Right cardiac atrium (tissue), 5 donors: ENCODE data around the gene EEIG1. TPM values are rescaled to one million over a fixed set of nuclear protein-coding genes. Genes with fewer than 3 reads are reported as not detected.

Experiments
- ATAC-seq, 2 donors: fragments of 200-7000 bp; cut with Tn5 transposase; one replicate each; pipeline versions ENCODE4 v1.8.0 to v1.9.1; 2020; ENCODE audit warnings: moderate library complexity in 2 of 2, mild to moderate bottlenecking in 1 of 2
- DNase-seq, 3 donors: peaks; one replicate each; pipeline ENCODE4 v3.0.0-alpha.2; 2020
- H3K27ac ChIP-seq: one replicate; pipeline ENCODE4 v1.5.1; 2013; ENCODE audit warnings: mild to moderate bottlenecking, low read length, control low read depth, moderate library complexity
- H3K27me3 ChIP-seq: one replicate; pipeline ENCODE4 v1.6.1; 2013; ENCODE audit not compliant: control insufficient read depth, insufficient read depth
- H3K4me1 ChIP-seq: one replicate; pipeline ENCODE4 v1.6.1; 2013; ENCODE audit warnings: low read length; ENCODE audit not compliant: control insufficient read depth, insufficient read depth
- H3K4me3 ChIP-seq: one replicate; pipeline ENCODE4 v1.5.1; 2013; ENCODE audit warnings: low read length, control low read depth
- H3K9me3 ChIP-seq: one replicate; pipeline ENCODE4 v1.6.1; 2013; ENCODE audit warnings: low read length; ENCODE audit not compliant: control insufficient read depth
- WGBS: extraction: QIAGEN DNeasy Blood & Tissue Kit; methylation state at CpG from one replicate; pipeline ENCODE4 v1.1.7; 2013; 5-methylcytosine and 5-hydroxymethylcytosine counted together
- intact Hi-C, 4 donors: fragments of 100-400 bp; cut with DNase I; formaldehyde crosslinking; loops; one replicate each; pipeline versions ENCODE4 v1.11.0 to v1.14.0; 2022 to 2023
- polyA plus RNA-seq: library from polyadenylated mRNA; stranded (reverse); fragments of 200-250 nt; gene quantifications from one replicate; pipeline ENCODE4 v1.2.3, GENCODE V29; 2013
- total RNA-seq, 4 donors: library from RNA; stranded (reverse); fragmentation: NEBNext Ultra II Directional; extraction: Animal tissue kit (Norgen Biotek cat#: 25700); gene quantifications; one replicate each; pipeline ENCODE4 v1.2.1, GENCODE V29; 2021
- donor health status: healthy with polysubstance abuse.
- donor health status: DM: no; HTN: yes; CAD: no.
- donor health status: DM: no; HTN: no; CAD: no.
- donor health status: DM: no; HTN: yes; CAD: no; lungs with severe emphysema.
- donor health status: DM: yes; HTN: yes; CAD: no.

The EEIG1 gene
- total and polyA plus RNA-seq, 5 donors, result 12.7 to 35.1 (median 28.2) TPM

GRCh38 chr9:127974001-127974768 lies 6.6 kb downstream of the EEIG1 start:
- no peaks in the 10 kb centered on the region for H3K9me3 ChIP-seq
- DNase-seq (no peak), ATAC-seq (no peak)
- peak overlapping the region; percentile 85 for H3K27ac ChIP-seq
- intact Hi-C loops, result no loop called here
- H3K4me1 ChIP-seq, result peaks cover 57% of the 10 kb centered on the region
- no peak overlapping the region for H3K4me3 ChIP-seq
- H3K27me3 ChIP-seq, result no peaks in the 10 kb centered on the region
- 64% methylated on average over 12 of the region's 12 CpGs for WGBS

GRCh38 chr9:127973169-127974000 lies 7.4 kb downstream of the EEIG1 start:
- ATAC-seq (no peak), DNase-seq (peak in 1 of 3 donors; percentile 62)
- H3K9me3 ChIP-seq, result no peaks in the 10 kb centered on the region
- WGBS, result 55% methylated on average over 17 of the region's 17 CpGs
- H3K4me1 ChIP-seq, result peaks cover 63% of the 10 kb centered on the region
- H3K27ac ChIP-seq, result peak overlapping the region; percentile 85
- no peaks in the 10 kb centered on the region for H3K27me3 ChIP-seq
- intact Hi-C loops, result no loop called here
- no peak overlapping the region for H3K4me3 ChIP-seq

GRCh38 chr9:127972236-127972871 lies 8.4 kb downstream of the EEIG1 start:
- intact Hi-C loops, result no loop called here
- H3K27ac ChIP-seq, result peak overlapping the region; percentile 85
- no peaks in the 10 kb centered on the region for H3K27me3 ChIP-seq
- peaks cover 69% of the 10 kb centered on the region for H3K4me1 ChIP-seq
- DNase-seq (peak in 2 of 3 donors; percentile 82 to 83), ATAC-seq (peak; percentile 20 to 46)
- no peak overlapping the region for H3K4me3 ChIP-seq
- no peaks in the 10 kb centered on the region for H3K9me3 ChIP-seq
- 45% methylated on average over 12 of the region's 12 CpGs for WGBS

- Histone ChIP-seq H3K27me3 (no peaks in the 10 kb centered on the region), H3K4me3 (no peak overlapping the region), H3K27ac (peak overlapping the region; percentile 85), H3K9me3 (no peaks in the 10 kb centered on the region), H3K4me1 (peaks cover 73% of the 10 kb centered on the region)
- 43% methylated on average over 20 of the region's 20 CpGs for WGBS
- intact Hi-C loops, result no loop called here
- no peak for ATAC-seq
- DNase-seq, result peak in 2 of 3 donors; percentile 62 to 67
These were observed 9.2 kb downstream of the EEIG1 start for GRCh38 chr9:127971357-127972235.

GRCh38 chr9:127970401-127971313 lies 10.1 kb downstream of the EEIG1 start:
- DNase-seq, result peak in 1 of 3 donors; percentile 39
- no peak overlapping the region for H3K4me3 ChIP-seq

GRCh38 chr9:127968700-127969383 lies 11.9 kb downstream of the EEIG1 start:
- Histone ChIP-seq H3K27ac (peak overlapping the region; percentile 66), H3K4me1 (peaks cover 64% of the 10 kb centered on the region), H3K27me3 (no peaks in the 10 kb centered on the region), H3K4me3 (no peak overlapping the region), H3K9me3 (no peaks in the 10 kb centered on the region)
- intact Hi-C loops, result no loop called here
- ATAC-seq (peak; percentile 19 to 36), DNase-seq (peak; percentile 74 to 88 (median 87))
- WGBS, result 42% methylated on average over 10 of the region's 10 CpGs

More at GRCh38 chr9:127970401-127971313, 10.1 kb downstream of the EEIG1 start:
- WGBS, result 69% methylated on average over 16 of the region's 16 CpGs
- no peaks in the 10 kb centered on the region for H3K27me3 ChIP-seq
- H3K4me1 ChIP-seq, result peaks cover 75% of the 10 kb centered on the region
- H3K27ac ChIP-seq, result peak overlapping the region; percentile 31
- intact Hi-C loops, result no loop called here
- ATAC-seq, result no peak
- no peaks in the 10 kb centered on the region for H3K9me3 ChIP-seq

- WGBS, result 72% methylated on average over 3 of the region's 3 CpGs
- Histone ChIP-seq H3K9me3 (no peaks in the 10 kb centered on the region), H3K4me1 (peaks cover 59% of the 10 kb centered on the region), H3K27ac (peak overlapping the region; percentile 66), H3K27me3 (no peaks in the 10 kb centered on the region), H3K4me3 (no peak overlapping the region)
- ATAC-seq (no peak), DNase-seq (peak in 1 of 3 donors; percentile 50)
- intact Hi-C loops, result no loop called here
These were observed 12.7 kb downstream of the EEIG1 start for GRCh38 chr9:127968042-127968441.

- peak overlapping the region; percentile 30 for H3K27ac ChIP-seq
- H3K27me3 ChIP-seq, result no peaks in the 10 kb centered on the region
- intact Hi-C loops, result no loop called here
- peaks cover 53% of the 10 kb centered on the region for H3K4me1 ChIP-seq
- WGBS, result 64% methylated on average over 9 of the region's 9 CpGs
- peak in 1 of 3 donors; percentile 47 for DNase-seq
- no peaks in the 10 kb centered on the region for H3K9me3 ChIP-seq
- ATAC-seq, result no peak
- H3K4me3 ChIP-seq, result no peak overlapping the region
These were observed 13.5 kb downstream of the EEIG1 start for GRCh38 chr9:127967151-127967809.
